MV-4-11 (cell line): ENCODE results near the gene PDIA2.
"Not testable (repeated sequence)": the region's sequence is repeated elsewhere in the genome, so short reads cannot be mapped to it uniquely, and the experiment has no call there.

ENCODE experiments used
- DNase-seq: peaks from one replicate; lab custom pipeline; 2025; lab: John Stamatoyannopoulos, UW

PDIA2 gene

GRCh38 chr16:331181-331814 is 48.3 kb downstream of the PDIA2 start:
- not testable (repeated sequence) for DNase-seq

GRCh38 chr16:333406-334094 is 50.6 kb downstream of the PDIA2 start:
- DNase-seq, result no peak

GRCh38 chr16:334164-334832 is 51.3 kb downstream of the PDIA2 start:
- not testable (repeated sequence) for DNase-seq

- not testable (repeated sequence) for DNase-seq
Measured at GRCh38 chr16:334861-335632, 52.1 kb downstream of the PDIA2 start.

DNA sequence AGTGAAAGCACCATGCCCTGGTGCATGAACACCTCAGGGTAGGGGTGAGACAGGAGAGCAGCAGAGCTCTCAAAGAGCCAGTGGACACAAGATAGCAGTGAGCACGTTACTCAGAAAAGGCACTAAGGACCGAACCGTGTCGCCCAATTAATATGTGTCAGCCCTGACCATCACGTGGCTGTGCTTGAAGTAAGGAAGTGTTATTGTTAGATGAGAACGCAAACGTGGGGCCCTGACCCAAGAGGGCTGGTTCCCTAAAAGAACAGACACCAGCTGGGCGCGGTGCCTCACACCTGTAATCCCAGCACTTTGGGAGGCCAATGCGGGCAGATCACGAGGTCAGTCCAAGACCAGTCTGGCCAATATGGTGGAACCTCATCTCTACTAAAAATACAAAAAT is 53.3 kb downstream of the PDIA2 start:
- DNase-seq, result peak; percentile 7
